HepG2 (cell line): ENCODE results near the gene AK2.

Source experiments
- ARNTL ChIP-seq: sonication (generic); formaldehyde crosslinking; IDR thresholded peaks from 2 replicates; pipeline ENCODE4 v1.4.0; 2020; ENCODE audit warnings: mild to moderate bottlenecking, missing genetic modification reagents
- BCLAF1 ChIP-seq: fragments of 450-650 bp; IDR thresholded peaks from 2 replicates; pipeline ENCODE4 v1.6.1; 2017; ENCODE audit warnings: mild to moderate bottlenecking
- BRCA1 ChIP-seq: sonication (generic); formaldehyde crosslinking; IDR thresholded peaks from 2 replicates; pipeline ENCODE4 v1.4.0; 2020; ENCODE audit warnings: missing genetic modification reagents

- TF ChIP-seq ARNTL (CRISPR knock-in tag): no peak
- no peak for TF ChIP-seq BRCA1 (CRISPR knock-in tag)
- TF ChIP-seq BCLAF1: no peak
These were observed 11.5 kb downstream of the AK2 start for GRCh38 chr1:33025180-33025569.
